C4-2B (cell line): ENCODE measurements around the gene ZFYVE28.

ENCODE experiments used
- H3K27ac ChIP-seq: fragments of 450-650 bp; 2 replicates; pipeline ENCODE4 v1.5.1; 2017
- ZFX ChIP-seq: fragments of 450-650 bp; IDR thresholded peaks from 2 replicates; pipeline ENCODE4 v1.6.1; 2017
- TF ChIP-seq, protein P1 (sequence below): fragments of 450-650 bp; conservative IDR thresholded peaks from 2 replicates; pipeline ENCODE4 v1.5.1; 2017; ENCODE audit warnings: mild to moderate bottlenecking

Gene ZFYVE28

GRCh38 chr4:2272828-2273120 is 145.7 kb downstream of the ZFYVE28 start:
- no peak overlapping the region for H3K27ac ChIP-seq
- TF ChIP-seq, protein P1, sequence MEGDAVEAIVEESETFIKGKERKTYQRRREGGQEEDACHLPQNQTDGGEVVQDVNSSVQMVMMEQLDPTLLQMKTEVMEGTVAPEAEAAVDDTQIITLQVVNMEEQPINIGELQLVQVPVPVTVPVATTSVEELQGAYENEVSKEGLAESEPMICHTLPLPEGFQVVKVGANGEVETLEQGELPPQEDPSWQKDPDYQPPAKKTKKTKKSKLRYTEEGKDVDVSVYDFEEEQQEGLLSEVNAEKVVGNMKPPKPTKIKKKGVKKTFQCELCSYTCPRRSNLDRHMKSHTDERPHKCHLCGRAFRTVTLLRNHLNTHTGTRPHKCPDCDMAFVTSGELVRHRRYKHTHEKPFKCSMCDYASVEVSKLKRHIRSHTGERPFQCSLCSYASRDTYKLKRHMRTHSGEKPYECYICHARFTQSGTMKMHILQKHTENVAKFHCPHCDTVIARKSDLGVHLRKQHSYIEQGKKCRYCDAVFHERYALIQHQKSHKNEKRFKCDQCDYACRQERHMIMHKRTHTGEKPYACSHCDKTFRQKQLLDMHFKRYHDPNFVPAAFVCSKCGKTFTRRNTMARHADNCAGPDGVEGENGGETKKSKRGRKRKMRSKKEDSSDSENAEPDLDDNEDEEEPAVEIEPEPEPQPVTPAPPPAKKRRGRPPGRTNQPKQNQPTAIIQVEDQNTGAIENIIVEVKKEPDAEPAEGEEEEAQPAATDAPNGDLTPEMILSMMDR = no peak
- TF ChIP-seq ZFX = no peak

DNA sequence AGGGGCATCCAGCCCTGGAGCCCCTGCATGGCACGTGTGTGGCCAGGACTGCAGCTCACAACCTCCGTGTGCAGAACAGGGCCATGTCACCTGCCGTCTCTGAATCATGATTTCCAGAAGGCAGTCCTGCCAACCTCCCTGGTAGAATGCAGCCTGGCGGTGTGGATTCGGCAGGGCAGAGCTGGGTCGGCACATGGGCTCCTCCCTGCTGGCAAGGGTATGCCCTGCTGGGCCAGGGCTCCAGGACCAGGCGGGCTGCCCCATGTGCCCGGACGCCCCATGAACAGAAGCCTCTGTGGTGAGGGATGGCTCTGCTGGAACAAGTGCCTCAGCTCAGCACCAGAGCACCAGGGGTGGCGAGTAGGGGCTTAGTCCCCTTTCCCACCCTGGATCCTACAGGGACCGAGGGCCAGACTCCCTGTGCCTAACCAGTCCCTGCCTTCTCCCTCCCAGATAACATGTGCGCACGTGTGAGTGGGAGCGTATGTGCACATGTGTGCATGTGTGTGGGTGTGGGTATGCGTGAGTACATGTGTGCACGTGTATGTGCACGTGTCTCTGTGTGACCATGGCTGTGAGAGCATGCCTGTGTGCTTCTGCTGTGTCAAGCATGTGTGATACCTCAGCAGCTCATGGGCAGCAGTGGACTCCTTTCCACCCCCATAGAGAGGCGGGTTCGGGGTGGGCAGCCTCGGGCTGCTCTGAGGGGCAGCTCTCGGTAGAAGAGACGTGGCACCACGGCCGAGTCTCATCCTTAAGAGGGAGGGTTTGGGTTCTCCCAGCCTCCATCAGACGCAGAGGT is 146.2 kb downstream of the ZFYVE28 start:
- no peak for TF ChIP-seq ZFX
- TF ChIP-seq, protein P1 = no peak
- H3K27ac ChIP-seq = no peak overlapping the region

DNA sequence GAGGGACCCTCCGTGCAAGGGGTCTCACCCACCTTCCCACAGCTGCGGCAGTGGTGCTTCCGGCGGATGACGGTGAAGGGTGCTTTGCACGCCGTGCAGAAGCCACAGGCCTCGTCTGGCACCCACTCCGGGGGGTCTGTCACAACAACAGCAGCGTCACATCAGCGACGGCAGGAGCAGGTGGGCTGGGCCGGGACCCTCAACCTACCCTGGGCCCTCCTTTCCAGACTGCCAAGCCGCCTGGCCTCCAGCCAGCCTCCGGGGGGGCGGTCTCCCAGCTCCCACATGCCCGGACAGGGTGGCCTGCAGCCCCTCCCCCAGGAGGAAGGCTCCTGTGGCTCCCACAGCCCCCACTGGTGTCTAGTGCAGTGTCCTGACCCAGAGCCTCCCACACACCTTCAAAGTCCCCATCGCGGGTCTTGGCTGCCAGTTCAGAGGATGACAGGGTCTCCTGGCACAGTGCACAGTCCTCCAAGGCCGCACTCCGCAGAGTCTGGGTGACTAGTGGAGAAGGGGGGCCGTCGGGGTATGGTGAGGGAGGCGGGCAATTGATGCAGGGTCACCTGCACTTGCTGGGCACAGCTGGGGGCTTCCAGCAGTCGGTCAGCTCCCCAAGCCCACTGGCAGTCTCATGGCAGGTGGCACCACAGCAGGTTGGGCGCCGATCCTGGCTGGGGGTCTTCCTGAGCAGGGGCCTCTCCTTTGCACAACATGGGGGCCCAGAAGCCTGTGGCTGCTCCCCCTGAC is 147.0 kb downstream of the ZFYVE28 start:
- H3K27ac ChIP-seq = no peak overlapping the region
- TF ChIP-seq, protein P1 = no peak
- TF ChIP-seq ZFX = no peak

- TF ChIP-seq, protein P1 = no peak
- no peak for TF ChIP-seq ZFX
- H3K27ac ChIP-seq = no peak overlapping the region
These were observed 147.9 kb downstream of the ZFYVE28 start for GRCh38 chr4:2270341-2271165.

DNA sequence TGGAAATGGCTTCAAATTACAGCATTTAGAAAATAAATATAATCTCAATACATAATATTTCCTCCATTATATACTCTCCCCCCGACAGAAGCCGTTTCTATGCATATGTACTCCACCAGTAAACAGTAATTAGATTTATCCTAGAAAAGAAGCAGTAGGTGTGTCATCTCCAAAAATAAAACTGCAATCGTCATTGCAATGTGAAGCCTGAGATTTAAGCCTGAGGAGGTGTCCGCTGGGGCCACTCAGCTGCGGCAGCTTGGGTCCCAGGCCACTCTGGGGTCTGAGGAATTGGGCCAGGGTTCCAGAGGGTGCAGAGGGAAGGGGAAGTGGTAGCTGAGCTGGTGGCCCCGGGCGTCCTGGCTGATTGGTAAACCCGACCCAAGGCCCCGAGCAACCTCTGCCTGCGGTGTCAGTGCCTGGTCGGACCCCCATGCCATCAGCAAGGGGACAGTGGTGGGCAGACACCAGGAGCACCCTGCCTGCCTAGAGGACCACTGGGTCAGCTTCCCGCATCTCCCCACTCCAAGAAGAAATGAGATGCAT is 148.8 kb downstream of the ZFYVE28 start:
- TF ChIP-seq, protein P1 = no peak
- TF ChIP-seq ZFX = no peak
- H3K27ac ChIP-seq = no peak overlapping the region

GRCh38 chr4:2269206-2269531 is 149.3 kb downstream of the ZFYVE28 start:
- no peak overlapping the region for H3K27ac ChIP-seq
- TF ChIP-seq, protein P1 = no peak
- TF ChIP-seq ZFX = no peak
